Globus pallidus (tissue), 1 donor: Measurements from ENCODE around the gene GGA2.
"Not testable (repeated sequence)": the region's sequence is repeated elsewhere in the genome, so short reads cannot be mapped to it uniquely, and the experiment has no call there.

ENCODE experiments used
- DNase-seq: peaks from one replicate; pipeline ENCODE4 v3.0.0-alpha.2; 2015; ENCODE audit warnings: low spot score

GGA2 gene

GRCh38 chr16:23504076-23504452, 6.2 kb downstream of the GGA2 start:
- no peak for DNase-seq

GRCh38 chr16:23502466-23502865, 7.8 kb downstream of the GGA2 start:
- no peak for DNase-seq

- DNase-seq = no peak
These were observed 9.0 kb downstream of the GGA2 start for GRCh38 chr16:23501291-23501690.

GRCh38 chr16:23500862-23501225, 9.4 kb downstream of the GGA2 start:
- DNase-seq = no peak

GRCh38 chr16:23500212-23500861, 10.0 kb downstream of the GGA2 start:
- DNase-seq = no peak

- no peak for DNase-seq
These were observed 10.5 kb downstream of the GGA2 start for GRCh38 chr16:23499801-23500200.

- no peak for DNase-seq
These were observed 11.4 kb downstream of the GGA2 start for GRCh38 chr16:23498863-23499262.

- DNase-seq = no peak
These were observed 12.8 kb downstream of the GGA2 start for GRCh38 chr16:23497543-23497868.

GRCh38 chr16:23496821-23497542, 13.3 kb downstream of the GGA2 start:
- no peak for DNase-seq

GRCh38 chr16:23495671-23496070, 14.6 kb downstream of the GGA2 start:
- DNase-seq = no peak

- no peak for DNase-seq
These were observed 16.1 kb downstream of the GGA2 start for GRCh38 chr16:23494188-23494587.

- DNase-seq = no peak
These were observed 18.6 kb downstream of the GGA2 start for GRCh38 chr16:23491490-23492391.

- DNase-seq = no peak
These were observed 23.8 kb downstream of the GGA2 start for GRCh38 chr16:23486480-23486879.

GRCh38 chr16:23485841-23486240, 24.5 kb downstream of the GGA2 start:
- no peak for DNase-seq

GRCh38 chr16:23485257-23485614, 25.1 kb downstream of the GGA2 start:
- no peak for DNase-seq

GRCh38 chr16:23484510-23485256, 25.6 kb downstream of the GGA2 start:
- no peak for DNase-seq

GRCh38 chr16:23483492-23483891, 26.8 kb downstream of the GGA2 start:
- not testable (repeated sequence) for DNase-seq

- DNase-seq = no peak
These were observed 27.5 kb downstream of the GGA2 start for GRCh38 chr16:23482778-23483177.

GRCh38 chr16:23480257-23480656, 30.0 kb downstream of the GGA2 start:
- DNase-seq = no peak

- no peak for DNase-seq
These were observed 31.2 kb downstream of the GGA2 start for GRCh38 chr16:23479138-23479537.

- DNase-seq = no peak
These were observed 31.7 kb downstream of the GGA2 start for GRCh38 chr16:23478566-23478965.

GRCh38 chr16:23476289-23476688, 34.0 kb downstream of the GGA2 start:
- no peak for DNase-seq
